Uterus (tissue), 4 donors: ENCODE data around the gene FADS1. TPM values are rescaled to one million over a fixed set of nuclear protein-coding genes. Genes with fewer than 3 reads are reported as not detected.

Source experiments
- DNase-seq, 2 donors: peaks; one replicate each; pipeline ENCODE4 v3.0.0-alpha.2; 2019 to 2020
- H3K27ac ChIP-seq, 2 donors: fragments of 200-600 bp; sonication (generic); 1 replicate in 1 of 2; 2 replicates in 1 of 2; pipeline ENCODE4 v1.5.1; 2016 to 2018
- H3K27me3 ChIP-seq, 2 donors: fragments of 200-600 bp; sonication (generic); one replicate each; pipeline ENCODE4 v1.5.1; 2018 to 2019; ENCODE audit warnings: control low read depth in 1 of 2
- H3K36me3 ChIP-seq, 2 donors: fragments of 200-600 bp; sonication (generic); one replicate each; pipeline ENCODE4 v1.5.1; 2019; ENCODE audit warnings: control low read depth in 1 of 2
- H3K4me1 ChIP-seq, 2 donors: fragments of 200-600 bp; sonication (generic); one replicate each; pipeline ENCODE4 v1.5.1; 2018 to 2019; ENCODE audit warnings: control low read depth in 1 of 2
- H3K4me3 ChIP-seq, 2 donors: fragments of 200-600 bp; sonication (generic); 1 replicate in 1 of 2; 2 replicates in 1 of 2; pipeline ENCODE4 v1.5.1; 2018 to 2019; ENCODE audit warnings: mild to moderate bottlenecking in 1 of 2
- H3K9me3 ChIP-seq, 2 donors: fragments of 200-600 bp; sonication (generic); one replicate each; pipeline ENCODE4 v1.5.1; 2019; ENCODE audit warnings: control low read depth in 1 of 2
- CTCF ChIP-seq, 4 experiments: fragments of 200-600 bp in 2 of 4; fragments of 450-650 bp in 2 of 4; sonication (generic) in 2 of 4; IDR thresholded peaks; one replicate each; pipeline ENCODE4 v1.5.1; 2016 to 2019; ENCODE audit warnings: antibody characterized with exemption in 4 of 4, mild to moderate bottlenecking in 2 of 4, moderate library complexity in 1 of 4
- POLR2A ChIP-seq, 2 donors: fragments of 450-650 bp; IDR thresholded peaks; one replicate each; pipeline ENCODE4 v1.6.1; 2016; ENCODE audit warnings: antibody characterized with exemption in 2 of 2, mild to moderate bottlenecking in 1 of 2, moderate library complexity in 1 of 2
- intact Hi-C: fragments of 100-400 bp; cut with DNase I; formaldehyde crosslinking; loops from one replicate; pipeline ENCODE4 v1.15.1; 2023; ENCODE audit warnings: low total_unique reads
- total RNA-seq, 4 donors: library from RNA; depleted of rRNA in 3 of 4; stranded (reverse); fragments of >200 nt in 3 of 4; gene quantifications; one replicate each; pipeline versions ENCODE4 v1.1.0 to v1.2.4, GENCODE V29; 2014 to 2023
- donor health status: DM: yes; HTN: yes; CAD: no.

FADS1 gene
- total RNA-seq, 4 donors from 2014 or later, result 23.8 to 57.1 (median 38.3) TPM

- H3K4me3 ChIP-seq, result no peak overlapping the region
- intact Hi-C loops, result loop anchor here (10.0 kb wide), 1 partner anchor 314 kb away; no protein-coding TSS in a partner anchor
- H3K27me3 ChIP-seq, result no peaks in the 10 kb centered on the region
- peaks cover 0 to 4% of the 10 kb centered on the region in 2 donors for H3K4me1 ChIP-seq
- no peaks in the 10 kb centered on the region for H3K36me3 ChIP-seq
- TF ChIP-seq CTCF (IDR thresholded peaks at IDR 0.05) (no peak), POLR2A (IDR thresholded peaks at IDR 0.05) (no peak)
- no peak for DNase-seq
- H3K27ac ChIP-seq, result no peak overlapping the region
- no peaks in the 10 kb centered on the region for H3K9me3 ChIP-seq
Observed at GRCh38 chr11:61800331-61801281, 16.2 kb downstream of the FADS1 start.

GRCh38 chr11:61799665-61800284 lies 17.0 kb downstream of the FADS1 start:
- H3K27ac ChIP-seq, result no peak overlapping the region
- TF ChIP-seq CTCF (IDR thresholded peaks at IDR 0.05) (no peak), POLR2A (IDR thresholded peaks at IDR 0.05) (no peak)
- DNase-seq, result no peak
- intact Hi-C loops, result loop anchor here (10.0 kb wide), 2 partner anchors 95 to 315 kb away; partner anchors contain the start of gene FADS3
- no peaks in the 10 kb centered on the region for H3K9me3 ChIP-seq
- H3K36me3 ChIP-seq, result no peaks in the 10 kb centered on the region
- H3K27me3 ChIP-seq, result no peaks in the 10 kb centered on the region
- H3K4me3 ChIP-seq, result no peak overlapping the region
- H3K4me1 ChIP-seq, result peaks cover 0 to 4% of the 10 kb centered on the region in 2 donors

GRCh38 chr11:61797263-61797944 lies 19.4 kb downstream of the FADS1 start:
- H3K27me3 ChIP-seq, result no peaks in the 10 kb centered on the region
- H3K27ac ChIP-seq, result peak overlapping the region; percentile 56 to 70
- no peaks in the 10 kb centered on the region for H3K9me3 ChIP-seq
- H3K4me1 ChIP-seq, result peaks cover 4 to 5% of the 10 kb centered on the region in 2 donors
- no peak overlapping the region for H3K4me3 ChIP-seq
- peak; percentile 78 to 86 for DNase-seq
- H3K36me3 ChIP-seq, result no peaks in the 10 kb centered on the region
- intact Hi-C loops, result loop anchor here (10.0 kb wide), 1 partner anchor 97 kb away; the partner anchor contains the start of gene FADS3
- TF ChIP-seq CTCF (IDR thresholded peaks at IDR 0.05), result peak; percentile 79 to 97 (median 88)
- TF ChIP-seq POLR2A (IDR thresholded peaks at IDR 0.05), result no peak

GRCh38 chr11:61795876-61796526 lies 20.8 kb downstream of the FADS1 start:
- intact Hi-C loops, result loop anchor here (10.0 kb wide), 1 partner anchor 99 kb away; the partner anchor contains the start of gene FADS3

More at GRCh38 chr11:61795876-61796526, 20.8 kb downstream of the FADS1 start:
- Histone ChIP-seq H3K27me3 (no peaks in the 10 kb centered on the region), H3K4me3 (no peak overlapping the region), H3K4me1 (peaks cover 4 to 5% of the 10 kb centered on the region in 2 donors), H3K27ac (no peak overlapping the region), H3K36me3 (no peaks in the 10 kb centered on the region), H3K9me3 (no peaks in the 10 kb centered on the region)
- no peak for DNase-seq
- TF ChIP-seq POLR2A (IDR thresholded peaks at IDR 0.05) (no peak), CTCF (IDR thresholded peaks at IDR 0.05) (no peak)
